KOPT-K1 (cell line): Measurements from ENCODE around the gene LKAAEAR1.

Experiments used
- H3K27ac ChIP-seq: fragments of 200-600 bp; sonication (generic); 2 replicates; pipeline ENCODE4 v1.5.1; 2016; ENCODE audit warnings: antibody characterized with exemption, mild to moderate bottlenecking, low read depth, low read length; ENCODE audit not compliant: poor library complexity, severe bottlenecking
- H3K36me3 ChIP-seq: fragments of 200-600 bp; sonication (generic); 2 replicates; pipeline ENCODE4 v1.5.1; 2017; ENCODE audit warnings: antibody characterized with exemption, mild to moderate bottlenecking, low read length, moderate library complexity; ENCODE audit not compliant: insufficient read depth
- H3K9me3 ChIP-seq: fragments of 200-600 bp; sonication (generic); 2 replicates; pipeline ENCODE4 v1.5.1; 2017; ENCODE audit warnings: antibody characterized with exemption, low read length, mild to moderate bottlenecking; ENCODE audit not compliant: insufficient read depth, poor library complexity, severe bottlenecking

LKAAEAR1 gene

GRCh38 chr20:64058536-64058935 lies 25.7 kb downstream of the LKAAEAR1 start:
- Histone ChIP-seq H3K27ac (no peak overlapping the region), H3K9me3 (no peaks in the 10 kb centered on the region), H3K36me3 (no peaks in the 10 kb centered on the region)

- Histone ChIP-seq H3K27ac (no peak overlapping the region), H3K9me3 (no peaks in the 10 kb centered on the region), H3K36me3 (no peaks in the 10 kb centered on the region)
These were observed 26.3 kb downstream of the LKAAEAR1 start for GRCh38 chr20:64057628-64058498.

- H3K36me3 ChIP-seq, result no peaks in the 10 kb centered on the region
- H3K9me3 ChIP-seq, result no peaks in the 10 kb centered on the region
- H3K27ac ChIP-seq, result no peak overlapping the region
These were observed 27.1 kb downstream of the LKAAEAR1 start for GRCh38 chr20:64056889-64057627.

- H3K36me3 ChIP-seq, result no peaks in the 10 kb centered on the region
- H3K9me3 ChIP-seq, result no peaks in the 10 kb centered on the region
- H3K27ac ChIP-seq, result no peak overlapping the region
These were observed 27.6 kb downstream of the LKAAEAR1 start for GRCh38 chr20:64056639-64056888.

GRCh38 chr20:64055893-64056638 lies 28.1 kb downstream of the LKAAEAR1 start:
- Histone ChIP-seq H3K27ac (no peak overlapping the region), H3K9me3 (no peaks in the 10 kb centered on the region), H3K36me3 (no peaks in the 10 kb centered on the region)

- no peak overlapping the region for H3K27ac ChIP-seq
- H3K9me3 ChIP-seq, result no peaks in the 10 kb centered on the region
- H3K36me3 ChIP-seq, result no peaks in the 10 kb centered on the region
These were observed 28.8 kb downstream of the LKAAEAR1 start for GRCh38 chr20:64055396-64055892.

- no peaks in the 10 kb centered on the region for H3K36me3 ChIP-seq
- H3K9me3 ChIP-seq, result no peaks in the 10 kb centered on the region
- no peak overlapping the region for H3K27ac ChIP-seq
These were observed 30.1 kb downstream of the LKAAEAR1 start for GRCh38 chr20:64053841-64054661.

GRCh38 chr20:64052987-64053840 lies 31.0 kb downstream of the LKAAEAR1 start:
- H3K27ac ChIP-seq, result no peak overlapping the region
- no peaks in the 10 kb centered on the region for H3K36me3 ChIP-seq
- H3K9me3 ChIP-seq, result no peaks in the 10 kb centered on the region

- Histone ChIP-seq H3K9me3 (no peaks in the 10 kb centered on the region), H3K27ac (no peak overlapping the region)
These were observed 31.9 kb downstream of the LKAAEAR1 start for GRCh38 chr20:64052326-64052722.

GRCh38 chr20:64051561-64052325 lies 32.5 kb downstream of the LKAAEAR1 start:
- no peaks in the 10 kb centered on the region for H3K9me3 ChIP-seq
- no peaks in the 10 kb centered on the region for H3K36me3 ChIP-seq
- no peak overlapping the region for H3K27ac ChIP-seq

More at GRCh38 chr20:64052326-64052722, 31.9 kb downstream of the LKAAEAR1 start:
- no peaks in the 10 kb centered on the region for H3K36me3 ChIP-seq

- H3K27ac ChIP-seq, result no peak overlapping the region
- no peaks in the 10 kb centered on the region for H3K9me3 ChIP-seq
- H3K36me3 ChIP-seq, result no peaks in the 10 kb centered on the region
These were observed 33.2 kb downstream of the LKAAEAR1 start for GRCh38 chr20:64051033-64051452.

- H3K9me3 ChIP-seq, result no peaks in the 10 kb centered on the region
- no peaks in the 10 kb centered on the region for H3K36me3 ChIP-seq
- no peak overlapping the region for H3K27ac ChIP-seq
These were observed 33.8 kb downstream of the LKAAEAR1 start for GRCh38 chr20:64050261-64051032.

GRCh38 chr20:64049878-64050260 lies 34.3 kb downstream of the LKAAEAR1 start:
- H3K36me3 ChIP-seq, result no peaks in the 10 kb centered on the region
- no peaks in the 10 kb centered on the region for H3K9me3 ChIP-seq
- H3K27ac ChIP-seq, result no peak overlapping the region
